ENCODE measurements around the gene AGPAT3. TPM values are rescaled to one million over a fixed set of nuclear protein-coding genes. Genes with fewer than 3 reads are reported as not detected.

AGPAT3 gene
- total RNA-seq, 4 donors from 2014 or later: 28.0 to 36.5 (median 32.2) TPM

- H3K36me3 ChIP-seq: peaks cover 0 to 20% (median 9%) of the 10 kb centered on the region in 4 donors
- peaks cover 27 to 40% (median 39%) of the 10 kb centered on the region in 4 donors for H3K4me1 ChIP-seq
- H3K4me3 ChIP-seq: no peak overlapping the region
- 97% methylated on average over 25 of the region's 41 CpGs for WGBS
- peak overlapping the region in 1 of 4 donors; percentile 7 for H3K27ac ChIP-seq (replicated peaks in 1 of 4)
- no peak for DNase-seq (ENCODE audit: extremely low spot score)
- H3K9me3 ChIP-seq: no peaks in the 10 kb centered on the region
- H3K27me3 ChIP-seq: no peaks in the 10 kb centered on the region
- TF ChIP-seq POLR2A (IDR thresholded peaks at IDR 0.05; ENCODE audit: low read depth) (no peak), POLR2AphosphoS5 (IDR thresholded peaks at IDR 0.05) (no peak), CTCF (IDR thresholded peaks at IDR 0.05) (no peak), EP300 (IDR thresholded peaks at IDR 0.05) (no peak)
- intact Hi-C loops (cut with DNase I): loop anchor here (5.0 kb wide), 1 partner anchor 68 kb away; the partner anchor contains the start of gene AGPAT3
These were observed 70.0 kb downstream of the AGPAT3 start for GRCh38 chr21:43934716-43935705.

- no peak for DNase-seq (ENCODE audit: extremely low spot score)
- TF ChIP-seq POLR2A (IDR thresholded peaks at IDR 0.05; ENCODE audit: low read depth) (no peak), POLR2AphosphoS5 (IDR thresholded peaks at IDR 0.05) (no peak), EP300 (IDR thresholded peaks at IDR 0.05) (no peak), CTCF (IDR thresholded peaks at IDR 0.05) (no peak)
- H3K27me3 ChIP-seq: no peaks in the 10 kb centered on the region
- no peaks in the 10 kb centered on the region for H3K9me3 ChIP-seq
- no peak overlapping the region for H3K4me3 ChIP-seq
- peaks cover 27 to 43% (median 36%) of the 10 kb centered on the region in 4 donors for H3K4me1 ChIP-seq
- WGBS: 90% methylated on average over 3 of the region's 15 CpGs
- intact Hi-C loops (cut with DNase I): loop anchor here (5.0 kb wide), 1 partner anchor 68 kb away; the partner anchor contains the start of gene AGPAT3
- peaks cover 0 to 23% (median 14%) of the 10 kb centered on the region in 4 donors for H3K36me3 ChIP-seq
- peak overlapping the region in 3 of 4 donors; percentile 34 to 67 (median 66) for H3K27ac ChIP-seq (replicated peaks in 1 of 4)
These were observed 70.7 kb downstream of the AGPAT3 start for GRCh38 chr21:43935711-43936110.

- H3K4me1 ChIP-seq: peaks cover 27 to 43% (median 35%) of the 10 kb centered on the region in 4 donors
- no peaks in the 10 kb centered on the region for H3K9me3 ChIP-seq
- H3K27me3 ChIP-seq: no peaks in the 10 kb centered on the region
- H3K27ac ChIP-seq (replicated peaks in 1 of 4): peak overlapping the region; percentile 25 to 67 (median 50)
- H3K36me3 ChIP-seq: peaks cover 0 to 23% (median 14%) of the 10 kb centered on the region in 4 donors
- intact Hi-C loops (cut with DNase I): loop anchor here (5.0 kb wide), 1 partner anchor 69 kb away; the partner anchor contains the start of gene AGPAT3
- 87% methylated on average over 19 of the region's 25 CpGs for WGBS
- no peak overlapping the region for H3K4me3 ChIP-seq
- no peak for TF ChIP-seq CTCF (IDR thresholded peaks at IDR 0.05)
- TF ChIP-seq POLR2A (IDR thresholded peaks at IDR 0.05; ENCODE audit: low read depth): no peak
- no peak for TF ChIP-seq POLR2AphosphoS5 (IDR thresholded peaks at IDR 0.05)
- TF ChIP-seq EP300 (IDR thresholded peaks at IDR 0.05): no peak
- no peak for DNase-seq (ENCODE audit: extremely low spot score)
These were observed 71.4 kb downstream of the AGPAT3 start for GRCh38 chr21:43936247-43936967.

- H3K4me1 ChIP-seq: peaks cover 27 to 43% (median 35%) of the 10 kb centered on the region in 4 donors
- H3K36me3 ChIP-seq: peaks cover 0 to 27% (median 16%) of the 10 kb centered on the region in 4 donors
- no peaks in the 10 kb centered on the region for H3K9me3 ChIP-seq
- TF ChIP-seq POLR2AphosphoS5 (IDR thresholded peaks at IDR 0.05) (no peak), CTCF (IDR thresholded peaks at IDR 0.05) (no peak), POLR2A (IDR thresholded peaks at IDR 0.05; ENCODE audit: low read depth) (no peak), EP300 (IDR thresholded peaks at IDR 0.05) (no peak)
- no peak for DNase-seq (ENCODE audit: extremely low spot score)
- H3K4me3 ChIP-seq: no peak overlapping the region
- peak overlapping the region in 3 of 4 donors; percentile 34 to 67 (median 66) for H3K27ac ChIP-seq (replicated peaks in 1 of 4)
- intact Hi-C loops (cut with DNase I): loop anchor here (5.0 kb wide), 1 partner anchor 70 kb away; the partner anchor contains the start of gene AGPAT3
- 96% methylated on average over 12 of the region's 12 CpGs for WGBS
- H3K27me3 ChIP-seq: no peaks in the 10 kb centered on the region
These were observed 72.2 kb downstream of the AGPAT3 start for GRCh38 chr21:43937051-43937832.

All from esophagus muscularis mucosa (tissue), 4 donors.